ENCODE data around the gene TPGS2. TPM values are rescaled to one million over a fixed set of nuclear protein-coding genes. Genes with fewer than 3 reads are reported as not detected.
"Not testable (repeated sequence)": the region's sequence is repeated elsewhere in the genome, so short reads cannot be mapped to it uniquely, and the experiment has no call there.

TPGS2 gene
- polyA plus RNA-seq, 2 of the 4 experiments (the other 2 are of a cell fraction), result 71.9 to 143 TPM

- Histone ChIP-seq H3K27ac (no peak overlapping the region), H3K9me3 (no peaks in the 10 kb centered on the region), H3K4me2 (no peak overlapping the region), H3K4me3 (no peak overlapping the region), H3K4me1 (no peaks in the 10 kb centered on the region)
- ChIA-PET POLR2A (no interaction called here), CTCF (no interaction called here)
- no peak for ATAC-seq
- no peak for DNase-seq (ENCODE audit: low read depth in 1 of 2, low spot score in 1 of 2)
- 94% methylated on average over 1 of the region's 1 CpG for WGBS (ENCODE audit: missing lambda C conversion rate)
- TF ChIP-seq CHD2 (IDR thresholded peaks at IDR 0.05; ENCODE audit: low read length, partially characterized antibody), result no peak
- no peak for TF ChIP-seq FOXS1 (CRISPR knock-in tag; IDR thresholded peaks at IDR 0.05)
- TF ChIP-seq, protein P1, sequence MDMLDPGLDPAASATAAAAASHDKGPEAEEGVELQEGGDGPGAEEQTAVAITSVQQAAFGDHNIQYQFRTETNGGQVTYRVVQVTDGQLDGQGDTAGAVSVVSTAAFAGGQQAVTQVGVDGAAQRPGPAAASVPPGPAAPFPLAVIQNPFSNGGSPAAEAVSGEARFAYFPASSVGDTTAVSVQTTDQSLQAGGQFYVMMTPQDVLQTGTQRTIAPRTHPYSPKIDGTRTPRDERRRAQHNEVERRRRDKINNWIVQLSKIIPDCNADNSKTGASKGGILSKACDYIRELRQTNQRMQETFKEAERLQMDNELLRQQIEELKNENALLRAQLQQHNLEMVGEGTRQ (IDR thresholded peaks at IDR 0.05), result no peak
- TF ChIP-seq, protein P2, sequence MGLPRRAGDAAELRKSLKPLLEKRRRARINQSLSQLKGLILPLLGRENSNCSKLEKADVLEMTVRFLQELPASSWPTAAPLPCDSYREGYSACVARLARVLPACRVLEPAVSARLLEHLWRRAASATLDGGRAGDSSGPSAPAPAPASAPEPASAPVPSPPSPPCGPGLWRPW (IDR thresholded peaks at IDR 0.05), result no peak
- no peak for TF ChIP-seq RNF2 (IDR thresholded peaks at IDR 0.05; ENCODE audit: borderline replicate concordance, low read depth)
- TF ChIP-seq CTCF (IDR thresholded peaks at IDR 0.05), result no peak
- TF ChIP-seq JUNB (IDR thresholded peaks at IDR 0.05), result no peak
- TF ChIP-seq EP300 (IDR thresholded peaks at IDR 0.05), result no peak
- no peak for TF ChIP-seq HOXB13 (CRISPR knock-in tag; IDR thresholded peaks at IDR 0.05; ENCODE audit: low read depth)
- FAIRE-seq, result no peak
Measured at GRCh38 chr18:36817039-36817438, 11.8 kb downstream of the TPGS2 start.

- H3K4me1 ChIP-seq; H3K4me3 ChIP-seq; DNase-seq (ENCODE audit: low read depth in 1 of 2, low spot score in 1 of 2); POLR2A ChIA-PET; H3K4me2 ChIP-seq; H3K27ac ChIP-seq; H3K9me3 ChIP-seq; FAIRE-seq; ATAC-seq: not testable (repeated sequence)
- CTCF ChIA-PET, result interaction anchor here (1.0 kb wide), 1 partner anchor 13 kb away, joined by 3 read pairs; the partner anchor contains the start of genes KIAA1328 and TPGS2
Measured at GRCh38 chr18:36816096-36816495, 12.7 kb downstream of the TPGS2 start.

- ChIA-PET POLR2A (no interaction called here), CTCF (no interaction called here)
- no peak overlapping the region for H3K4me2 ChIP-seq
- no peak for TF ChIP-seq RFX5 (IDR thresholded peaks at IDR 0.05)
- TF ChIP-seq JUNB (IDR thresholded peaks at IDR 0.05), result no peak
- TF ChIP-seq MAFK (IDR thresholded peaks at IDR 0.05; ENCODE audit: partially characterized antibody), result no peak
- TF ChIP-seq JUN (IDR thresholded peaks at IDR 0.05), result no peak
- TF ChIP-seq SMC3 (IDR thresholded peaks at IDR 0.05), result no peak
- no peak for TF ChIP-seq HOXB13 (CRISPR knock-in tag; IDR thresholded peaks at IDR 0.05; ENCODE audit: low read depth)
- no peak for TF ChIP-seq FOSL2 (IDR thresholded peaks at IDR 0.05)
- TF ChIP-seq FOSL2 (CRISPR knock-in tag; IDR thresholded peaks at IDR 0.05), result no peak
- no peak for TF ChIP-seq CBX8 (IDR thresholded peaks at IDR 0.05)
- TF ChIP-seq EHF (CRISPR knock-in tag; IDR thresholded peaks at IDR 0.05), result no peak
- TF ChIP-seq EP300 (IDR thresholded peaks at IDR 0.05), result no peak
- TF ChIP-seq ZNF302 (CRISPR knock-in tag; IDR thresholded peaks at IDR 0.05), result no peak
- no peak for TF ChIP-seq HOXB5 (CRISPR knock-in tag; IDR thresholded peaks at IDR 0.05)
- TF ChIP-seq BCL3 (IDR thresholded peaks at IDR 0.05), result no peak
- no peak for TF ChIP-seq KDM1A (IDR thresholded peaks at IDR 0.05; ENCODE audit: low read depth)
- no peak for TF ChIP-seq MYC (IDR thresholded peaks at IDR 0.05; ENCODE audit: borderline replicate concordance, low read length)
- TF ChIP-seq, protein P2 (IDR thresholded peaks at IDR 0.05), result no peak
- no peak for TF ChIP-seq HDAC2 (IDR thresholded peaks at IDR 0.05)
- H3K4me3 ChIP-seq, result no peak overlapping the region
- H3K4me1 ChIP-seq, result no peaks in the 10 kb centered on the region
- 41% methylated on average over 1 of the region's 1 CpG for WGBS (ENCODE audit: missing lambda C conversion rate)
- FAIRE-seq, result no peak
- no peak overlapping the region for H3K27ac ChIP-seq
- H3K9me3 ChIP-seq, result no peaks in the 10 kb centered on the region
- no peak for DNase-seq (ENCODE audit: low read depth in 1 of 2, low spot score in 1 of 2)
- ATAC-seq, result no peak
Measured at GRCh38 chr18:36814994-36815393, 13.8 kb downstream of the TPGS2 start.

Measured in A549 (cell line).